ENCODE results near the gene PLD5.

DNA sequence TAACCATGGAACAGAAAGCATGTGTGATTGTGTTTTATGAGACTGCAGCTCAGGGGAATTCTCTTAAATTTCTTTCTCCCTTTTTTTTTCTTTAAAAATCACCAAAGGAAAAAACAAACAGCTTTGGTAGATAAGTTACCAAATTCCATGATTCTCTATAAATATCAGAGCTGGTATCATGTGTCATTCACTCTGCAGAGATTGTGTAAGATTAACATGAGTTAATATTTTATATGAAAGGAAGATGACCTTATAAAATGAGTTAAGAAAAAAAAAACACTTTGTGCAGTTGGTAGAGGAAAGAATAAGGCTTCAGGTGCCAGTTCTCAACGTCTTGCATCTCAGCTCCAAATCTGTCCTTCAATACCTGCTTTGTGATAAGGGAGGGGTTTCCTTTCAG lies 287.4 kb downstream of the PLD5 start:
- no peak for TF ChIP-seq TAF1 (IDR thresholded peaks at IDR 0.05; ENCODE audit: low read depth)
- TF ChIP-seq CEBPB (IDR thresholded peaks at IDR 0.05), result no peak
- TF ChIP-seq RAD21 (IDR thresholded peaks at IDR 0.05; ENCODE audit: low read depth), result no peak
- no peak for TF ChIP-seq EP300 (IDR thresholded peaks at IDR 0.05; ENCODE audit: borderline replicate concordance)
- TF ChIP-seq, protein P1, sequence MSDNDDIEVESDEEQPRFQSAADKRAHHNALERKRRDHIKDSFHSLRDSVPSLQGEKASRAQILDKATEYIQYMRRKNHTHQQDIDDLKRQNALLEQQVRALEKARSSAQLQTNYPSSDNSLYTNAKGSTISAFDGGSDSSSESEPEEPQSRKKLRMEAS (IDR thresholded peaks at IDR 0.05), result no peak
- TF ChIP-seq, protein P2, sequence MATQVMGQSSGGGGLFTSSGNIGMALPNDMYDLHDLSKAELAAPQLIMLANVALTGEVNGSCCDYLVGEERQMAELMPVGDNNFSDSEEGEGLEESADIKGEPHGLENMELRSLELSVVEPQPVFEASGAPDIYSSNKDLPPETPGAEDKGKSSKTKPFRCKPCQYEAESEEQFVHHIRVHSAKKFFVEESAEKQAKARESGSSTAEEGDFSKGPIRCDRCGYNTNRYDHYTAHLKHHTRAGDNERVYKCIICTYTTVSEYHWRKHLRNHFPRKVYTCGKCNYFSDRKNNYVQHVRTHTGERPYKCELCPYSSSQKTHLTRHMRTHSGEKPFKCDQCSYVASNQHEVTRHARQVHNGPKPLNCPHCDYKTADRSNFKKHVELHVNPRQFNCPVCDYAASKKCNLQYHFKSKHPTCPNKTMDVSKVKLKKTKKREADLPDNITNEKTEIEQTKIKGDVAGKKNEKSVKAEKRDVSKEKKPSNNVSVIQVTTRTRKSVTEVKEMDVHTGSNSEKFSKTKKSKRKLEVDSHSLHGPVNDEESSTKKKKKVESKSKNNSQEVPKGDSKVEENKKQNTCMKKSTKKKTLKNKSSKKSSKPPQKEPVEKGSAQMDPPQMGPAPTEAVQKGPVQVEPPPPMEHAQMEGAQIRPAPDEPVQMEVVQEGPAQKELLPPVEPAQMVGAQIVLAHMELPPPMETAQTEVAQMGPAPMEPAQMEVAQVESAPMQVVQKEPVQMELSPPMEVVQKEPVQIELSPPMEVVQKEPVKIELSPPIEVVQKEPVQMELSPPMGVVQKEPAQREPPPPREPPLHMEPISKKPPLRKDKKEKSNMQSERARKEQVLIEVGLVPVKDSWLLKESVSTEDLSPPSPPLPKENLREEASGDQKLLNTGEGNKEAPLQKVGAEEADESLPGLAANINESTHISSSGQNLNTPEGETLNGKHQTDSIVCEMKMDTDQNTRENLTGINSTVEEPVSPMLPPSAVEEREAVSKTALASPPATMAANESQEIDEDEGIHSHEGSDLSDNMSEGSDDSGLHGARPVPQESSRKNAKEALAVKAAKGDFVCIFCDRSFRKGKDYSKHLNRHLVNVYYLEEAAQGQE (IDR thresholded peaks at IDR 0.05; ENCODE audit: low read depth), result no peak
- no peak for TF ChIP-seq CREB1 (IDR thresholded peaks at IDR 0.05; ENCODE audit: low read depth)
- TF ChIP-seq EGR1 (IDR thresholded peaks at IDR 0.05), result no peak
- TF ChIP-seq NFIC (IDR thresholded peaks at IDR 0.05), result no peak
- no peak for TF ChIP-seq ZBTB7A (IDR thresholded peaks at IDR 0.05; ENCODE audit: low read depth)
- TF ChIP-seq, protein P3, sequence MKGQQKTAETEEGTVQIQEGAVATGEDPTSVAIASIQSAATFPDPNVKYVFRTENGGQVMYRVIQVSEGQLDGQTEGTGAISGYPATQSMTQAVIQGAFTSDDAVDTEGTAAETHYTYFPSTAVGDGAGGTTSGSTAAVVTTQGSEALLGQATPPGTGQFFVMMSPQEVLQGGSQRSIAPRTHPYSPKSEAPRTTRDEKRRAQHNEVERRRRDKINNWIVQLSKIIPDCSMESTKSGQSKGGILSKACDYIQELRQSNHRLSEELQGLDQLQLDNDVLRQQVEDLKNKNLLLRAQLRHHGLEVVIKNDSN (IDR thresholded peaks at IDR 0.05), result no peak
- TF ChIP-seq TCF12 (IDR thresholded peaks at IDR 0.05; ENCODE audit: low read depth), result no peak
- TF ChIP-seq FOXM1 (IDR thresholded peaks at IDR 0.05; ENCODE audit: borderline replicate concordance, low read depth), result no peak
- TF ChIP-seq TEAD4 (IDR thresholded peaks at IDR 0.05), result no peak
